Fibroblast of lung (primary cell): Measurements from ENCODE around the gene TATDN3. TPM values are rescaled to one million over a fixed set of nuclear protein-coding genes. Genes with fewer than 3 reads are reported as not detected.

Source experiments
- DNase-seq, 2 donors: peaks; one replicate each; pipeline versions ENCODE4 v3.0.0 to v3.0.0-alpha.2; 2010; ENCODE audit warnings: low read depth in 2 of 2
- H2AFZ ChIP-seq: 2 replicates; pipeline ENCODE4 v1.5.1; 2012; ENCODE audit warnings: low read length, control low read depth, inconsistent platforms
- H3K27ac ChIP-seq: 2 replicates; pipeline ENCODE4 v1.5.1; 2011; ENCODE audit warnings: low read length, control low read depth; ENCODE audit not compliant: insufficient read depth
- H3K27me3 ChIP-seq: 2 replicates; pipeline ENCODE4 v1.5.1; 2011; ENCODE audit warnings: mild to moderate bottlenecking, low read length; ENCODE audit not compliant: control insufficient read depth, insufficient read depth
- H3K36me3 ChIP-seq: 2 replicates; pipeline ENCODE4 v1.5.1; 2011; ENCODE audit warnings: low read length; ENCODE audit not compliant: control insufficient read depth, insufficient read depth
- H3K4me1 ChIP-seq: 2 replicates; pipeline ENCODE4 v1.5.1; 2011; ENCODE audit warnings: low read length; ENCODE audit not compliant: control insufficient read depth, insufficient read depth; ENCODE audit errors: extremely low read depth
- H3K4me2 ChIP-seq: 2 replicates; pipeline ENCODE4 v1.5.1; 2011; ENCODE audit warnings: low read length, control low read depth; ENCODE audit not compliant: insufficient read depth; ENCODE audit errors: extremely low read depth
- H3K4me3 ChIP-seq, 4 experiments: fragments of 200-600 bp in 1 of 4; sonication (generic) in 1 of 4; replicated peaks in 1 of 4; 2 replicates each; pipeline ENCODE4 v1.5.1; 2011 to 2016; ENCODE audit warnings: low read length in 4 of 4, low read depth in 3 of 4, mild to moderate bottlenecking in 3 of 4, control low read depth in 2 of 4, inconsistent platforms in 1 of 4, mixed read lengths in 1 of 4; ENCODE audit not compliant: insufficient read depth in 1 of 4; ENCODE audit errors: control extremely low read depth in 1 of 4
- H3K79me2 ChIP-seq: 2 replicates; pipeline ENCODE4 v1.5.1; 2012; ENCODE audit warnings: mild to moderate bottlenecking, low read length, inconsistent platforms; ENCODE audit not compliant: control insufficient read depth, insufficient read depth
- H3K9ac ChIP-seq: 2 replicates; pipeline ENCODE4 v1.5.1; 2011; ENCODE audit warnings: mild to moderate bottlenecking, low read length, control low read depth; ENCODE audit not compliant: insufficient read depth
- H3K9me3 ChIP-seq: 2 replicates; pipeline ENCODE4 v1.5.1; 2012; ENCODE audit warnings: low read depth, low read length; ENCODE audit not compliant: control insufficient read depth, insufficient read depth
- H4K20me1 ChIP-seq: 2 replicates; pipeline ENCODE4 v1.5.1; 2011; ENCODE audit warnings: low read length; ENCODE audit not compliant: control insufficient read depth, insufficient read depth; ENCODE audit errors: extremely low read depth
- CTCF ChIP-seq, 2 donors: IDR thresholded peaks in 1 of 2; conservative IDR thresholded peaks in 1 of 2; 1 replicate in 1 of 2; 2 replicates in 1 of 2; pipeline ENCODE4 v1.5.1; 2011 to 2012; ENCODE audit warnings: low read length in 2 of 2, control low read depth in 1 of 2, inconsistent platforms in 1 of 2, low read depth in 1 of 2, mild to moderate bottlenecking in 1 of 2
- EZH2 ChIP-seq: IDR thresholded peaks from 2 replicates; pipeline ENCODE4 v1.5.1; 2012; ENCODE audit warnings: low read length, control low read depth, mild to moderate bottlenecking; ENCODE audit errors: missing control alignments
- polyA plus RNA-seq, 2 donors: library from polyadenylated mRNA; depleted of rRNA in 1 of 2; stranded (reverse) in 1 of 2; unstranded in 1 of 2; fragments of >200 nt; gene quantifications; 2 replicates each; pipeline ENCODE4 v1.2.1, GENCODE V29; 2011 to 2012; ENCODE audit warnings: missing spikeins in 1 of 2
- total RNA-seq: library from RNA; depleted of rRNA; stranded (reverse); fragments of >200 nt; gene quantifications from 2 replicates; pipeline ENCODE4 v1.2.1, GENCODE V29; 2014

The TATDN3 gene
- total and polyA plus RNA-seq, 2 donors (not counting 1 experiment from before 2014, with no cell fraction given), result 17.6 to 22.5 TPM

GRCh38 chr1:212819726-212820125 lies 28.0 kb downstream of the TATDN3 start:
- Histone ChIP-seq H3K4me2 (no peak overlapping the region), H4K20me1 (no peaks in the 10 kb centered on the region), H3K4me3 (no peak overlapping the region), H3K36me3 (no peaks in the 10 kb centered on the region), H3K4me1 (no peaks in the 10 kb centered on the region), H2AFZ (no peak overlapping the region), H3K27me3 (no peaks in the 10 kb centered on the region), H3K79me2 (no peaks in the 10 kb centered on the region), H3K9ac (no peak overlapping the region), H3K27ac (no peak overlapping the region), H3K9me3 (no peaks in the 10 kb centered on the region)
- TF ChIP-seq CTCF (conservative IDR thresholded peaks at IDR 0.05 in 1 of 2, IDR thresholded peaks at IDR 0.05 in 1 of 2; ENCODE audit: low read depth in 1 of 2, low read length in 2 of 2) (no peak), EZH2 (no peak)
- DNase-seq, result peak in 1 of 2 donors; percentile 43

DNA sequence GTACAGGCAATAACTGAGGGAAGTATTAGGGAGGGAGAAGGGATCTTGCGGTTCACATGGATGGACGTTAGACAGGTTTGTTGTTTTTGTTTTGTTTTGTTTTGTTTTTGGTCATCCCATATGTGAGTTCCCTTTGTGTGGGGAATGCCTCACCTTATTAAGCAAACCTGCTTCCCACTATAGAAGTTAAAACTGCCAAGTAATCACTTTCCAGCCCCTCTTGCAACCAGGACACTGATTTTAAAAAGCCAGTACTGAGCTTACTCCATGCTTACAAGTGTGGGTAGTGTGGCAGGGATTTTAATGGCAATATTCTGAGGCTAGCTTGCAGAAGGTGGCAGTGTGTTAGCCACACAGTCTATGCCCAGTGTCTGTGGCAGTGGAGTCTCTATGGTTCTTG lies 29.3 kb downstream of the TATDN3 start:
- Histone ChIP-seq H3K4me2 (no peak overlapping the region), H3K4me1 (no peaks in the 10 kb centered on the region), H2AFZ (no peak overlapping the region), H3K9me3 (no peaks in the 10 kb centered on the region), H3K27ac (no peak overlapping the region), H3K36me3 (no peaks in the 10 kb centered on the region), H3K9ac (no peak overlapping the region), H3K79me2 (no peaks in the 10 kb centered on the region), H3K27me3 (no peaks in the 10 kb centered on the region), H4K20me1 (no peaks in the 10 kb centered on the region), H3K4me3 (no peak overlapping the region)
- DNase-seq, result no peak
- no peak for TF ChIP-seq EZH2
- no peak for TF ChIP-seq CTCF (conservative IDR thresholded peaks at IDR 0.05 in 1 of 2, IDR thresholded peaks at IDR 0.05 in 1 of 2; ENCODE audit: low read depth in 1 of 2, low read length in 2 of 2)

GRCh38 chr1:212822956-212823355 lies 31.3 kb downstream of the TATDN3 start:
- Histone ChIP-seq H3K9me3 (no peaks in the 10 kb centered on the region), H3K27me3 (no peaks in the 10 kb centered on the region), H2AFZ (no peak overlapping the region), H3K4me1 (no peaks in the 10 kb centered on the region), H3K36me3 (no peaks in the 10 kb centered on the region), H3K27ac (no peak overlapping the region), H4K20me1 (no peaks in the 10 kb centered on the region), H3K79me2 (no peaks in the 10 kb centered on the region), H3K9ac (no peak overlapping the region), H3K4me2 (no peak overlapping the region), H3K4me3 (no peak overlapping the region)
- DNase-seq, result no peak
- TF ChIP-seq CTCF (conservative IDR thresholded peaks at IDR 0.05 in 1 of 2, IDR thresholded peaks at IDR 0.05 in 1 of 2; ENCODE audit: low read depth in 1 of 2, low read length in 2 of 2), result no peak
- TF ChIP-seq EZH2, result no peak
